Left ventricle myocardium inferior (tissue), 1 donor: ENCODE data around the gene B4GALT6. TPM values are rescaled to one million over a fixed set of nuclear protein-coding genes. Genes with fewer than 3 reads are reported as not detected.

Experiments used
- DNase-seq: peaks from one replicate; pipeline ENCODE4 v3.0.0-alpha.2; 2020
- H3K27ac ChIP-seq: fragments of 200-600 bp; replicated peaks from 2 replicates; pipeline ENCODE4 v1.8.0; 2021
- H3K27me3 ChIP-seq: fragments of 200-600 bp; 2 replicates; pipeline ENCODE4 v1.8.0; 2021; ENCODE audit warnings: low read depth
- H3K36me3 ChIP-seq: fragments of 200-600 bp; 2 replicates; pipeline ENCODE4 v1.8.0; 2021
- H3K4me1 ChIP-seq: fragments of 200-600 bp; 2 replicates; pipeline ENCODE4 v1.8.0; 2021
- H3K4me3 ChIP-seq: fragments of 200-600 bp; 2 replicates; pipeline ENCODE4 v1.8.0; 2021; ENCODE audit warnings: mild to moderate bottlenecking, moderate library complexity
- H3K9me3 ChIP-seq: fragments of 200-600 bp; replicated peaks from 2 replicates; pipeline ENCODE4 v1.8.0; 2021
- CTCF ChIP-seq: fragments of 200-600 bp; IDR thresholded peaks from 2 replicates; pipeline ENCODE4 v1.8.0; 2021; ENCODE audit warnings: antibody characterized with exemption, mild to moderate bottlenecking, borderline replicate concordance
- intact Hi-C: fragments of 100-400 bp; cut with micrococcal nuclease; formaldehyde crosslinking; loops from one replicate; pipeline ENCODE4 v1.11.0; 2022
- total RNA-seq: library from RNA; stranded (reverse); fragmentation: NEBNext Ultra II Directional; extraction: Animal tissue kit (Norgen Biotek cat#: 25700); gene quantifications from one replicate; pipeline ENCODE4 v1.2.1, GENCODE V29; 2021
- donor health status: DM: no; HTN: yes; CAD: no; lungs with severe emphysema.

The B4GALT6 gene
- total RNA-seq, 1 donor from 2014 or later, result 5.3 TPM

GRCh38 chr18:31632356-31632755, 52.0 kb downstream of the B4GALT6 start:
- TF ChIP-seq CTCF, result no peak
- Histone ChIP-seq H3K4me1 (no peaks in the 10 kb centered on the region), H3K27ac (no peak overlapping the region), H3K36me3 (peaks cover 4% of the 10 kb centered on the region), H3K9me3 (peaks cover 3% of the 10 kb centered on the region), H3K27me3 (no peaks in the 10 kb centered on the region), H3K4me3 (no peak overlapping the region)
- DNase-seq, result no peak
- intact Hi-C loops, result no loop called here

- H3K4me1 ChIP-seq, result no peaks in the 10 kb centered on the region
- H3K36me3 ChIP-seq, result peaks cover 3% of the 10 kb centered on the region
- no peak overlapping the region for H3K4me3 ChIP-seq
- H3K27me3 ChIP-seq, result no peaks in the 10 kb centered on the region
- intact Hi-C loops, result no loop called here
- DNase-seq, result no peak
- no peak for TF ChIP-seq CTCF
- peaks cover 1% of the 10 kb centered on the region for H3K9me3 ChIP-seq
- no peak overlapping the region for H3K27ac ChIP-seq
Observed at GRCh38 chr18:31631526-31631925, 52.9 kb downstream of the B4GALT6 start.

DNA sequence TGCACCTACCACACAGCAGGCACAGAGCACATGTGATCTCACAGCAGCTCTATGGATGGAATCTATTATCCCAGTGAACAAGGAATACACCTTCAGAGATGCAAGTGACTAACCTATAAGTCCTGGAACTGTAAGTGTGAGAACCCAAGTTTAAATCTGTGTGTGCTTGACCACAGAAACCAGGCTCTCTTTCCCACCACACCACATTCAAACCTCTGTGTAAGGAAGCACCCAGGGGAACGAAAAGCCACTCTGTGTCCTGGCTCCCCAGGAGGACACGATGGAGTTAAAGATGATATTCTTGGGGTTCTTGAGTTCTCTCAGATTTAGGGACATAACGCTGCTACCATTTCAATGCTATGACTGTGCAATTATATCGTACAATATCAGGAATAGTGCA, 53.8 kb downstream of the B4GALT6 start:
- H3K4me1 ChIP-seq, result no peaks in the 10 kb centered on the region
- intact Hi-C loops, result no loop called here
- H3K27me3 ChIP-seq, result no peaks in the 10 kb centered on the region
- no peak overlapping the region for H3K27ac ChIP-seq
- H3K4me3 ChIP-seq, result no peak overlapping the region
- no peaks in the 10 kb centered on the region for H3K36me3 ChIP-seq
- no peaks in the 10 kb centered on the region for H3K9me3 ChIP-seq
- no peak for DNase-seq
- TF ChIP-seq CTCF, result no peak

GRCh38 chr18:31626409-31626808, 58.0 kb downstream of the B4GALT6 start:
- Histone ChIP-seq H3K27ac (no peak overlapping the region), H3K27me3 (no peaks in the 10 kb centered on the region), H3K9me3 (no peaks in the 10 kb centered on the region), H3K4me3 (no peak overlapping the region), H3K36me3 (no peaks in the 10 kb centered on the region), H3K4me1 (no peaks in the 10 kb centered on the region)
- DNase-seq, result no peak
- intact Hi-C loops, result no loop called here
- peak; percentile 49 for TF ChIP-seq CTCF

DNA sequence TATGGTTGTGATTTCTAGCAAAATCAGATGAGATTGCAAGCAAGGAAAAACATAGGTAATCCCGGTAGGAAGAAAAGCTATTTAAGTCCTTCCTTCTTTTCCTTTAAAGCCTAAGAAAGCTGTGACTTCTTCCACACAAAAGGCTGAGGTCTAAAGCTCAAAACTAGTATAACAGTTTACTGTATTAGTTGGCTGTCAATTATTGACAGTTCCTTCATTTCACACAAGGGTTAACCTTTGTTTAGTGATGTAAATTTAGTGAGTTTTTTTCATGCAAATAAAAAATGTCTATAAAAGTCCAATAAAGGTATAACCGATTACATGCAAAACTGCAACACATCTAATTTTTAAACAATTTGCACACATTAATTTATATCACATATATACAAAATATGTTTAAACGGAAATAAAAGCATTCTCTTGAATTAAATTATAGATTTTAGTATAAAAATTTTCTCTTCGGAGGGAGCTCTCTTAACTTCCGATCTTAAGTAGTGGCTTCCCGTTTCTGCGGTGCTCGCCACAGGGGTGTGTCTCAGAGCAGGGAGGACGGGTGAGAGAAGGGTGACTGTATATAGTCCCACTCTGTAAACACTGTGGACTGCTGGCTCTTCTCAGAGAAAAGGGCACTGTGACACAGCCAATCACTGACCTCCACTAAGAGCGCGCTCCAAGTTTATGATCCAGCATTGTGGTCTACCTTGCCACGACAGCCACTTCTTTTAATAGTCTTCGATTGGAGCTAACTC, 59.3 kb downstream of the B4GALT6 start:
- Histone ChIP-seq H3K27me3 (no peaks in the 10 kb centered on the region), H3K4me3 (no peak overlapping the region), H3K36me3 (no peaks in the 10 kb centered on the region), H3K27ac (no peak overlapping the region), H3K9me3 (no peaks in the 10 kb centered on the region), H3K4me1 (no peaks in the 10 kb centered on the region)
- intact Hi-C loops, result no loop called here
- no peak for TF ChIP-seq CTCF
- DNase-seq, result no peak
